ENCODE data around the gene CDC14A. TPM values are rescaled to one million over a fixed set of nuclear protein-coding genes. Genes with fewer than 3 reads are reported as not detected.

CDC14A gene
- total and polyA plus RNA-seq, 2 of the 8 experiments (the other 6 are each of a cell fraction or from before 2014, with no cell fraction given), result 3.2 to 8.9 TPM

DNA sequence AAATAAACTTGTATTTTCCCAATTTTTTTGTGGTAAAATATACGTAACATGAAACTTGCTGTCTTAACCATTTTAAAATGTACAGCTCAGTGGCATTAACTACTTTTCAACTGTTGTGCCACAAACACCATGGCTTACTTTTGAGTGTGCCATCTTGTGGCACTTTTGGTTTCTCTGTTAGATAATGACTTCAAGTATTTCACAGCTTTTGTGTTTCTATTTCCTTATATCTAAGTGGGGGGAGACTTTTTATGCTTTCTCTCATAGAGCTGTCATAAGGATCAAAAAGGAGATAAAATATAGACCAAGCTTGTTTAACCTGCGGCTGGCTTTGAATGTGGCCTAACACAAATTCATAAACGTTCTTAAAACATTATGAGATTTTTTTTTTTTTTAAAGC lies 44.3 kb downstream of the CDC14A start:
- H3K9ac ChIP-seq (replicated peaks in 1 of 4; ENCODE audit: extremely low read depth in 1 of 4, low read depth in 3 of 4, low read length in 3 of 4), result no peak overlapping the region
- H3K4me3 ChIP-seq (ENCODE audit: extremely low read depth in 1 of 4, insufficient read depth in 2 of 4, low read depth in 3 of 4, low read length in 4 of 4), result no peak overlapping the region
- H2BK20ac ChIP-seq (ENCODE audit: low read length), result no peak overlapping the region
- FAIRE-seq (no peak), DNase-seq (ENCODE audit: low read depth in 1 of 2, low spot score in 2 of 2) (no peak)
- WGBS, 2 experiments (ENCODE audit: extremely low coverage in 1 of 2, insufficient coverage in 1 of 2, insufficient read length in 1 of 2, insufficient replicate concordance in 2 of 2, low coverage in 1 of 2, low lambda C conversion rate in 2 of 2, missing lambda C conversion rate in 1 of 2), result 92% methylated on average over 3 of the region's 3 CpGs; no CpG with 5 or more reads in 1 of the 2 experiments
- no peak overlapping the region for H3K4ac ChIP-seq (replicated peaks; ENCODE audit: insufficient read length, low read depth, low read length)
- POLR2A ChIA-PET (ENCODE audit: partially characterized antibody), result interaction anchor here (1.0 kb wide), 1 partner anchor 15 kb away, joined by 3 read pairs; no protein-coding TSS in a partner anchor
- no peaks in the 10 kb centered on the region; the same call in 1 of the 2 replicates for H3K79me1 ChIP-seq (ENCODE audit: low read depth, low read length)
- no peak overlapping the region for H2BK120ac ChIP-seq (replicated peaks; ENCODE audit: low read depth, low read length)
- H4K8ac ChIP-seq (ENCODE audit: extremely low read depth, insufficient read depth, low read length), result no peak overlapping the region
- H3K18ac ChIP-seq (ENCODE audit: extremely low read depth, low read length), result no peak overlapping the region
- no peak overlapping the region for H4K91ac ChIP-seq (replicated peaks; ENCODE audit: insufficient read length, low read length)
- H3K79me2 ChIP-seq (ENCODE audit: control insufficient read depth in 1 of 2, insufficient read depth in 2 of 2, low read length in 2 of 2), result peaks cover 0 to 4% of the 10 kb centered on the region in 2 experiments; a peak in 1 of 4 replicates
- no peaks in the 10 kb centered on the region for H3K36me3 ChIP-seq (ENCODE audit: control insufficient read depth in 2 of 4, insufficient read depth in 4 of 4, low read length in 3 of 4)
- H3K27me3 ChIP-seq (replicated peaks in 1 of 4; ENCODE audit: control insufficient read depth in 3 of 4, extremely low read depth in 1 of 4, insufficient read depth in 3 of 4, low read length in 3 of 4), result no peaks in the 10 kb centered on the region
- no peak overlapping the region for H2AK5ac ChIP-seq (ENCODE audit: low read depth, low read length)
- CTCF ChIA-PET (ENCODE audit: partially characterized antibody), result interaction anchor here (0.5 to 1.3 kb wide), 2 partner anchors 10 to 60 kb away, joined by 4 to 10 read pairs; no protein-coding TSS in a partner anchor
- no peak overlapping the region for H3K56ac ChIP-seq (replicated peaks; ENCODE audit: insufficient read length, low read depth, low read length)
- H3K4me1 ChIP-seq (replicated peaks in 1 of 4; ENCODE audit: control insufficient read depth in 3 of 4, insufficient read depth in 4 of 4, low read length in 3 of 4), result peaks cover 0 to 3% (median 0%) of the 10 kb centered on the region in 4 experiments; a peak in 1 of 7 replicates
- H2BK5ac ChIP-seq (ENCODE audit: low read depth, low read length), result no peak overlapping the region
- H3K23me2 ChIP-seq (ENCODE audit: low read depth, low read length), result no peaks in the 10 kb centered on the region; the same call in 1 of the 2 replicates
- no peak overlapping the region for H2AFZ ChIP-seq (ENCODE audit: low read length)
- no peak overlapping the region for H4K5ac ChIP-seq (ENCODE audit: insufficient read length, low read depth, low read length)
- no peak overlapping the region for H3K4me2 ChIP-seq (ENCODE audit: insufficient read depth in 1 of 2, low read depth in 2 of 2, low read length in 2 of 2)
- no peak overlapping the region for H3K27ac ChIP-seq (ENCODE audit: low read depth, low read length)
- H2BK15ac ChIP-seq (ENCODE audit: low read length), result no peak overlapping the region
- H3K9me3 ChIP-seq (ENCODE audit: insufficient read depth in 2 of 2, low read depth in 1 of 2, low read length in 1 of 2), result no peaks in the 10 kb centered on the region
- H4K20me1 ChIP-seq (replicated peaks in 1 of 2; ENCODE audit: control insufficient read depth in 1 of 2, insufficient read depth in 2 of 2, low read length in 2 of 2), result no peaks in the 10 kb centered on the region
- no peak overlapping the region for H3K14ac ChIP-seq (ENCODE audit: insufficient read length)
- no peak overlapping the region for H2BK12ac ChIP-seq (ENCODE audit: low read depth, low read length)
- H3K23ac ChIP-seq (ENCODE audit: insufficient read length), result no peak overlapping the region
- no peak for TF ChIP-seq CTBP2 (IDR thresholded peaks at IDR 0.05; ENCODE audit: borderline replicate concordance, insufficient read depth, insufficient read length, low read length)

Measured in H1 (cell line).